ENCODE data around the gene NPVF. TPM values are rescaled to one million over a fixed set of nuclear protein-coding genes. Genes with fewer than 3 reads are reported as not detected.

Gene NPVF
- total RNA-seq, 6 donors from 2014 or later: not detected

- ATAC-seq (ENCODE audit: low FRiP score in 2 of 2): no peak
- H3K36me3 ChIP-seq: no peaks in the 10 kb centered on the region
- no peak overlapping the region for H3K4me3 ChIP-seq
- 80% methylated on average over 3 of the region's 3 CpGs for WGBS, 2 donors
- H3K27me3 ChIP-seq: no peaks in the 10 kb centered on the region
- no peak for TF ChIP-seq POLR2AphosphoS5 (IDR thresholded peaks at IDR 0.05)
- TF ChIP-seq CTCF (IDR thresholded peaks at IDR 0.05): no peak
- no peak for TF ChIP-seq EP300 (IDR thresholded peaks at IDR 0.05)
- no peak for TF ChIP-seq POLR2A (IDR thresholded peaks at IDR 0.05)
- H3K27ac ChIP-seq: no peak overlapping the region
- H3K4me1 ChIP-seq: no peaks in the 10 kb centered on the region
- DNase-seq: no peak
- no peaks in the 10 kb centered on the region for H3K9me3 ChIP-seq
Measured at GRCh38 chr7:25239888-25240287, 11.6 kb upstream of the NPVF start.

- DNase-seq (no peak), ATAC-seq (ENCODE audit: low FRiP score in 2 of 2) (no peak)
- TF ChIP-seq CTCF (IDR thresholded peaks at IDR 0.05) (no peak), EP300 (IDR thresholded peaks at IDR 0.05) (no peak), POLR2A (IDR thresholded peaks at IDR 0.05) (no peak), POLR2AphosphoS5 (IDR thresholded peaks at IDR 0.05) (no peak)
- H3K27me3 ChIP-seq: no peaks in the 10 kb centered on the region
- no peak overlapping the region for H3K27ac ChIP-seq
- H3K36me3 ChIP-seq: no peaks in the 10 kb centered on the region
- WGBS, 2 donors: 82 to 83% methylated on average over 2 of the region's 2 CpGs
- no peak overlapping the region for H3K4me3 ChIP-seq
- no peaks in the 10 kb centered on the region for H3K9me3 ChIP-seq
- H3K4me1 ChIP-seq: no peaks in the 10 kb centered on the region
Measured at GRCh38 chr7:25238066-25238725, 9.9 kb upstream of the NPVF start.

- Histone ChIP-seq H3K4me3 (no peak overlapping the region), H3K9me3 (no peaks in the 10 kb centered on the region), H3K36me3 (no peaks in the 10 kb centered on the region), H3K27ac (no peak overlapping the region), H3K4me1 (no peaks in the 10 kb centered on the region), H3K27me3 (no peaks in the 10 kb centered on the region)
- TF ChIP-seq CTCF (IDR thresholded peaks at IDR 0.05) (no peak), POLR2A (IDR thresholded peaks at IDR 0.05) (no peak), POLR2AphosphoS5 (IDR thresholded peaks at IDR 0.05) (no peak), EP300 (IDR thresholded peaks at IDR 0.05) (no peak)
- ATAC-seq (ENCODE audit: low FRiP score in 2 of 2) (no peak), DNase-seq (no peak)
- WGBS, 2 donors: 83 to 87% methylated on average over 3 of the region's 3 CpGs
Measured at GRCh38 chr7:25235471-25235870, 7.2 kb upstream of the NPVF start.

GRCh38 chr7:25234336-25234735 is 6.0 kb upstream of the NPVF start:
- ATAC-seq (ENCODE audit: low FRiP score in 2 of 2) (no peak), DNase-seq (no peak)
- Histone ChIP-seq H3K4me3 (no peak overlapping the region), H3K27me3 (no peaks in the 10 kb centered on the region), H3K4me1 (no peaks in the 10 kb centered on the region), H3K27ac (no peak overlapping the region), H3K9me3 (no peaks in the 10 kb centered on the region), H3K36me3 (no peaks in the 10 kb centered on the region)
- 62 to 72% methylated on average over 4 of the region's 4 CpGs for WGBS, 2 donors
- TF ChIP-seq POLR2A (IDR thresholded peaks at IDR 0.05) (no peak), POLR2AphosphoS5 (IDR thresholded peaks at IDR 0.05) (no peak), EP300 (IDR thresholded peaks at IDR 0.05) (no peak), CTCF (IDR thresholded peaks at IDR 0.05) (no peak)

- ATAC-seq (ENCODE audit: low FRiP score in 2 of 2) (no peak), DNase-seq (no peak)
- H3K4me3 ChIP-seq: no peak overlapping the region
- H3K27me3 ChIP-seq: no peaks in the 10 kb centered on the region
- WGBS, 2 donors: 50 to 58% methylated on average over 1 to 3 of the region's 3 CpGs
- H3K27ac ChIP-seq: no peak overlapping the region
- no peaks in the 10 kb centered on the region for H3K4me1 ChIP-seq
- TF ChIP-seq EP300 (IDR thresholded peaks at IDR 0.05): no peak
- H3K36me3 ChIP-seq: no peaks in the 10 kb centered on the region
- no peaks in the 10 kb centered on the region for H3K9me3 ChIP-seq
Measured at GRCh38 chr7:25223206-25223605, 5.1 kb downstream of the NPVF start.
